HepG2 (cell line): ENCODE measurements around the gene KCNJ6. TPM values are rescaled to one million over a fixed set of nuclear protein-coding genes. Genes with fewer than 3 reads are reported as not detected.

ENCODE experiments used
- ATAC-seq: fragments of 200-7000 bp; cut with Tn5 transposase; 3 replicates; pipeline ENCODE4 v1.9.1; 2020; ENCODE audit warnings: mild to moderate bottlenecking, moderate library complexity
- BruUV-seq: library from RNA; stranded (reverse); fragments of 400-500 nt; replicated peaks from 2 replicates; lab custom pipeline; 2021; lab: Mats Ljungman, UMichigan
- CTCF ChIA-PET: fragments of 300-600 bp; formaldehyde crosslinking; extraction: SDS; loops from one replicate; lab custom pipeline; 2021; ENCODE audit warnings: low total read pairs, inconsistent platforms, low intra/inter-chr PET ratio; lab: Yijun Ruan, JAX
- POLR2A ChIA-PET: fragments of 350-600 bp; sonication (Branson Sonifier 250); formaldehyde crosslinking; loops from one replicate; lab custom pipeline; 2020; ENCODE audit warnings: antibody characterized with exemption, inconsistent platforms; lab: Yijun Ruan, JAX
- DNase-seq: peaks from one replicate; pipeline ENCODE4 v3.0.0-alpha.2; 2015; ENCODE audit warnings: low spot score
- FAIRE-seq: peaks from 3 replicates; lab custom pipeline; 2011; peaks lifted over from hg19 to GRCh38; lab: Jason Lieb, UNC
- H2AFZ ChIP-seq: one replicate; pipeline ENCODE4 v1.6.1; 2011; ENCODE audit warnings: low read length, inconsistent platforms
- H3K27ac ChIP-seq: fragments of 300-600 bp; 3 replicates; pipeline ENCODE4 v1.8.0; 2011; ENCODE audit warnings: mixed run types, mild to moderate bottlenecking, mixed read lengths, low read length, inconsistent platforms; ENCODE audit not compliant: insufficient read depth; ENCODE audit errors: extremely low read length
- H3K27me3 ChIP-seq, 2 experiments: fragments of 200-600 bp in 1 of 2; 2 replicates in 1 of 2; 3 replicates in 1 of 2; pipeline versions ENCODE4 v1.6.0 to v1.8.0; 2011; ENCODE audit warnings: low read length in 2 of 2, mild to moderate bottlenecking in 2 of 2, moderate library complexity in 2 of 2, inconsistent platforms in 1 of 2; ENCODE audit not compliant: insufficient read depth in 2 of 2, control insufficient read depth in 1 of 2
- H3K36me3 ChIP-seq, 2 experiments: fragments of 200-600 bp in 1 of 2; replicated peaks in 1 of 2; 2 replicates in 1 of 2; 3 replicates in 1 of 2; pipeline versions ENCODE4 v1.5.1 to v1.8.0; 2011; ENCODE audit warnings: low read length in 2 of 2, inconsistent platforms in 1 of 2; ENCODE audit not compliant: insufficient read depth in 2 of 2, control insufficient read depth in 1 of 2
- H3K4me1 ChIP-seq: 2 replicates; pipeline ENCODE4 v1.5.1; 2012; ENCODE audit warnings: low read length, inconsistent platforms; ENCODE audit not compliant: insufficient read depth
- H3K4me2 ChIP-seq: 2 replicates; pipeline ENCODE4 v1.6.0; 2011; ENCODE audit warnings: low read depth, low read length, inconsistent platforms
- H3K4me3 ChIP-seq, 3 experiments: fragments of 200-600 bp in 1 of 3; sonication (generic), shearing (Covaris generic) in 1 of 3; replicated peaks in 1 of 3; 2 replicates each; pipeline ENCODE4 v1.5.1; 2011 to 2016; ENCODE audit warnings: low read length in 3 of 3, inconsistent platforms in 2 of 3, low read depth in 2 of 3, mild to moderate bottlenecking in 2 of 3, control low read depth in 1 of 3, mixed read lengths in 1 of 3; ENCODE audit not compliant: insufficient read depth in 1 of 3
- H3K79me2 ChIP-seq: one replicate; pipeline ENCODE4 v1.6.1; 2011; ENCODE audit warnings: low read length, inconsistent platforms; ENCODE audit not compliant: insufficient read depth
- H3K9ac ChIP-seq: 2 replicates; pipeline ENCODE4 v1.6.0; 2011; ENCODE audit warnings: mild to moderate bottlenecking, low read depth, low read length, inconsistent platforms; ENCODE audit not compliant: insufficient read depth
- H3K9me3 ChIP-seq: 2 replicates; pipeline ENCODE4 v1.5.1; 2012; ENCODE audit warnings: mild to moderate bottlenecking, low read length
- H4K20me1 ChIP-seq: 2 replicates; pipeline ENCODE4 v1.6.0; 2011; ENCODE audit warnings: inconsistent platforms, mild to moderate bottlenecking, low read length, moderate library complexity; ENCODE audit not compliant: insufficient read depth
- NR2F1 ChIP-seq, 2 experiments: fragments of 450-650 bp in 1 of 2; formaldehyde crosslinking in 1 of 2; IDR thresholded peaks; 2 replicates each; pipeline versions ENCODE4 v1.5.0 to v1.6.1; 2016 to 2020; ENCODE audit warnings: mild to moderate bottlenecking in 1 of 2, missing compliant biosample characterization in 1 of 2, missing genetic modification reagents in 1 of 2, moderate library complexity in 1 of 2
- POGZ ChIP-seq: sonication (generic); formaldehyde crosslinking; IDR thresholded peaks from 2 replicates; pipeline ENCODE4 v1.4.0; 2020; ENCODE audit warnings: mild to moderate bottlenecking, missing genetic modification reagents
- REXO4 ChIP-seq: sonication (generic); formaldehyde crosslinking; IDR thresholded peaks from 2 replicates; pipeline ENCODE4 v1.8.0; 2022; ENCODE audit warnings: missing genetic modification reagents, mild to moderate bottlenecking, borderline replicate concordance
- TP53 ChIP-seq: sonication (generic); formaldehyde crosslinking; conservative IDR thresholded peaks from 2 replicates; pipeline ENCODE4 v1.4.0; 2020; ENCODE audit warnings: missing genetic modification reagents
- ZNF337 ChIP-seq: sonication (generic); formaldehyde crosslinking; IDR thresholded peaks from 2 replicates; pipeline ENCODE4 v1.5.1; 2020; ENCODE audit warnings: missing genetic modification reagents, low read depth, mild to moderate bottlenecking, borderline replicate concordance
- ZNF543 ChIP-seq: sonication (generic); formaldehyde crosslinking; IDR thresholded peaks from 2 replicates; pipeline ENCODE4 v1.4.0; 2020; ENCODE audit warnings: mild to moderate bottlenecking, missing genetic modification reagents
- ZSCAN21 ChIP-seq: sonication (generic); formaldehyde crosslinking; IDR thresholded peaks from 2 replicates; pipeline ENCODE4 v1.8.0; 2022; ENCODE audit warnings: mild to moderate bottlenecking, missing genetic modification reagents, moderate library complexity, borderline replicate concordance
- WGBS: methylation state at CpG from one replicate; pipeline ENCODE4 v1.1.6; 2017; ENCODE audit warnings: low lambda C conversion rate; 5-methylcytosine and 5-hydroxymethylcytosine counted together
- in situ Hi-C: cut with HindIII; loops from 2 replicates; pipeline ENCODE4 v1.10.0; 2017; ENCODE audit warnings: low pct_unique_long_range_greater_than_20kb; ENCODE audit not compliant: extremely low pct_ligation_motif_present
- intact Hi-C: fragments of 100-400 bp; cut with micrococcal nuclease; formaldehyde crosslinking; loops from one replicate; pipeline ENCODE4 v1.10.0; 2022; ENCODE audit not compliant: unreplicated experiment
- polyA plus RNA-seq, 8 experiments: library from polyadenylated mRNA; depleted of rRNA in 3 of 8; stranded (reverse) in 7 of 8; unstranded in 1 of 8; fragments of >200 nt; fragmentation: Illumina TruSeq in 4 of 8; extraction: Trizol in 4 of 8; gene quantifications; 2 replicates each; pipeline versions ENCODE4 v1.2.1 to v1.2.3, GENCODE V29; 2011 to 2016; ENCODE audit warnings: low read depth in 4 of 8, missing spikeins in 1 of 8, mixed read lengths in 1 of 8; ENCODE audit not compliant: insufficient read depth in 1 of 8
- total RNA-seq, 5 experiments: library from RNA; depleted of rRNA; stranded (reverse); fragments of >200 nt; fragmentation: Illumina TruSeq; extraction: Trizol; gene quantifications; 2 replicates each; pipeline ENCODE4 v1.2.3, GENCODE V29; 2016; ENCODE audit warnings: low read depth in 1 of 5
- TF ChIP-seq, protein P1 (sequence below): sonication (generic); formaldehyde crosslinking; IDR thresholded peaks from 2 replicates; pipeline ENCODE4 v1.8.0; 2022; ENCODE audit warnings: mild to moderate bottlenecking, missing genetic modification reagents; ENCODE audit not compliant: insufficient replicate concordance
- TF ChIP-seq, protein P2 (sequence below): sonication (generic); formaldehyde crosslinking; IDR thresholded peaks from 2 replicates; pipeline ENCODE4 v1.8.0; 2023; ENCODE audit warnings: mild to moderate bottlenecking, missing genetic modification reagents
- TF ChIP-seq, protein P3 (sequence below): sonication (generic); formaldehyde crosslinking; IDR thresholded peaks from 2 replicates; pipeline ENCODE4 v1.4.0; 2020; ENCODE audit warnings: mild to moderate bottlenecking, missing genetic modification reagents
- TF ChIP-seq, protein P4 (sequence below): IDR thresholded peaks from 2 replicates; pipeline ENCODE4 v1.4.0; 2020; ENCODE audit warnings: mild to moderate bottlenecking, missing genetic modification reagents
- TF ChIP-seq, protein P5 (sequence below): sonication (generic); formaldehyde crosslinking; IDR thresholded peaks from 2 replicates; pipeline ENCODE4 v1.4.0; 2020; ENCODE audit warnings: mild to moderate bottlenecking, low read depth, missing genetic modification reagents

KCNJ6 gene
- total and polyA plus RNA-seq, 2 of the 13 experiments (the other 11 are each of a cell fraction or from before 2014, with no cell fraction given): not detected

DNA sequence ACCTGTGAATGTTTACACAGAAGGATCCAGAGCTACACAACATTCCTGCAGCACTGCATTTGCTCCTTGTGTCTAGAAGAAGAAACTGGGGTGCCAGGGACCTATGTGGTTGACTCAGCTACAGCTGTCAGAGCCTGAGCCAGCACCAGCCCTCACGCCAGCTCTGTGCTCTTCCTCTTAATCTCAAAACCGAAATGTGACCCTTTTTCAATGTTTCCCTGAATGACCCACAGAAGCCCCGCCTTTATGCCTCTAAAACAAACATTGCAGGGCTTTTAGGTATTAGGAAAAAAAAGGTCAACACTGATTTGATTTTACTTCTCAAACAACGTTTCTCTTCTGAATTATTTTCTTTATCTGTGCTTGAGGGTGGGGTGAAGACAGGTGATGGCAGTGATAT is 289.2 kb downstream of the KCNJ6 start:
- CTCF ChIA-PET: no interaction called here
- H3K4me3 ChIP-seq: no peak overlapping the region
- ATAC-seq: no peak
- H3K9me3 ChIP-seq: no peaks in the 10 kb centered on the region
- no peaks in the 10 kb centered on the region for H4K20me1 ChIP-seq
- in situ Hi-C loops: no loop called here
- 11% methylated on average over 4 of the region's 4 CpGs for WGBS
- FAIRE-seq: no peak
- H3K9ac ChIP-seq: no peak overlapping the region
- no peaks in the 10 kb centered on the region for H3K36me3 ChIP-seq
- no TSS peak for BruUV-seq
- intact Hi-C loops: no loop called here
- no peak overlapping the region for H3K27ac ChIP-seq
- no peak for DNase-seq
- H2AFZ ChIP-seq: no peak overlapping the region
- no peaks in the 10 kb centered on the region for H3K4me1 ChIP-seq
- H3K27me3 ChIP-seq: peaks cover 0 to 11% of the 10 kb centered on the region in 2 experiments; a peak in 2 of 5 replicates
- H3K4me2 ChIP-seq: no peak overlapping the region
- H3K79me2 ChIP-seq: no peaks in the 10 kb centered on the region
- POLR2A ChIA-PET: no interaction called here
- TF ChIP-seq, protein P1, sequence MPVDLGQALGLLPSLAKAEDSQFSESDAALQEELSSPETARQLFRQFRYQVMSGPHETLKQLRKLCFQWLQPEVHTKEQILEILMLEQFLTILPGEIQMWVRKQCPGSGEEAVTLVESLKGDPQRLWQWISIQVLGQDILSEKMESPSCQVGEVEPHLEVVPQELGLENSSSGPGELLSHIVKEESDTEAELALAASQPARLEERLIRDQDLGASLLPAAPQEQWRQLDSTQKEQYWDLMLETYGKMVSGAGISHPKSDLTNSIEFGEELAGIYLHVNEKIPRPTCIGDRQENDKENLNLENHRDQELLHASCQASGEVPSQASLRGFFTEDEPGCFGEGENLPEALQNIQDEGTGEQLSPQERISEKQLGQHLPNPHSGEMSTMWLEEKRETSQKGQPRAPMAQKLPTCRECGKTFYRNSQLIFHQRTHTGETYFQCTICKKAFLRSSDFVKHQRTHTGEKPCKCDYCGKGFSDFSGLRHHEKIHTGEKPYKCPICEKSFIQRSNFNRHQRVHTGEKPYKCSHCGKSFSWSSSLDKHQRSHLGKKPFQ: no peak
- TF ChIP-seq NR2F1 (CRISPR knock-in tag; IDR thresholded peaks at IDR 0.05): no peak
- TF ChIP-seq, protein P2, sequence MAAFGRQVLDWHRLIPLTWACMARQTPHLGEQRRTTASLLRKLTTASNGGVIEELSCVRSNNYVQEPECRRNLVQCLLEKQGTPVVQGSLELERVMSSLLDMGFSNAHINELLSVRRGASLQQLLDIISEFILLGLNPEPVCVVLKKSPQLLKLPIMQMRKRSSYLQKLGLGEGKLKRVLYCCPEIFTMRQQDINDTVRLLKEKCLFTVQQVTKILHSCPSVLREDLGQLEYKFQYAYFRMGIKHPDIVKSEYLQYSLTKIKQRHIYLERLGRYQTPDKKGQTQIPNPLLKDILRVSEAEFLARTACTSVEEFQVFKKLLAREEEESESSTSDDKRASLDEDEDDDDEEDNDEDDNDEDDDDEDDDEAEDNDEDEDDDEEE (CRISPR knock-in tag): no peak
- TF ChIP-seq, protein P3, sequence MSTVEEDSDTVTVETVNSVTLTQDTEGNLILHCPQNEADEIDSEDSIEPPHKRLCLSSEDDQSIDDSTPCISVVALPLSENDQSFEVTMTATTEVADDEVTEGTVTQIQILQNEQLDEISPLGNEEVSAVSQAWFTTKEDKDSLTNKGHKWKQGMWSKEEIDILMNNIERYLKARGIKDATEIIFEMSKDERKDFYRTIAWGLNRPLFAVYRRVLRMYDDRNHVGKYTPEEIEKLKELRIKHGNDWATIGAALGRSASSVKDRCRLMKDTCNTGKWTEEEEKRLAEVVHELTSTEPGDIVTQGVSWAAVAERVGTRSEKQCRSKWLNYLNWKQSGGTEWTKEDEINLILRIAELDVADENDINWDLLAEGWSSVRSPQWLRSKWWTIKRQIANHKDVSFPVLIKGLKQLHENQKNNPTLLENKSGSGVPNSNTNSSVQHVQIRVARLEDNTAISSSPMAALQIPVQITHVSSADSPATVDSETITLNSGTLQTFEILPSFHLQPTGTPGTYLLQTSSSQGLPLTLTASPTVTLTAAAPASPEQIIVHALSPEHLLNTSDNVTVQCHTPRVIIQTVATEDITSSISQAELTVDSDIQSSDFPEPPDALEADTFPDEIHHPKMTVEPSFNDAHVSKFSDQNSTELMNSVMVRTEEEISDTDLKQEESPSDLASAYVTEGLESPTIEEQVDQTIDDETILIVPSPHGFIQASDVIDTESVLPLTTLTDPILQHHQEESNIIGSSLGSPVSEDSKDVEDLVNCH (CRISPR knock-in tag): no peak
- TF ChIP-seq, protein P4, sequence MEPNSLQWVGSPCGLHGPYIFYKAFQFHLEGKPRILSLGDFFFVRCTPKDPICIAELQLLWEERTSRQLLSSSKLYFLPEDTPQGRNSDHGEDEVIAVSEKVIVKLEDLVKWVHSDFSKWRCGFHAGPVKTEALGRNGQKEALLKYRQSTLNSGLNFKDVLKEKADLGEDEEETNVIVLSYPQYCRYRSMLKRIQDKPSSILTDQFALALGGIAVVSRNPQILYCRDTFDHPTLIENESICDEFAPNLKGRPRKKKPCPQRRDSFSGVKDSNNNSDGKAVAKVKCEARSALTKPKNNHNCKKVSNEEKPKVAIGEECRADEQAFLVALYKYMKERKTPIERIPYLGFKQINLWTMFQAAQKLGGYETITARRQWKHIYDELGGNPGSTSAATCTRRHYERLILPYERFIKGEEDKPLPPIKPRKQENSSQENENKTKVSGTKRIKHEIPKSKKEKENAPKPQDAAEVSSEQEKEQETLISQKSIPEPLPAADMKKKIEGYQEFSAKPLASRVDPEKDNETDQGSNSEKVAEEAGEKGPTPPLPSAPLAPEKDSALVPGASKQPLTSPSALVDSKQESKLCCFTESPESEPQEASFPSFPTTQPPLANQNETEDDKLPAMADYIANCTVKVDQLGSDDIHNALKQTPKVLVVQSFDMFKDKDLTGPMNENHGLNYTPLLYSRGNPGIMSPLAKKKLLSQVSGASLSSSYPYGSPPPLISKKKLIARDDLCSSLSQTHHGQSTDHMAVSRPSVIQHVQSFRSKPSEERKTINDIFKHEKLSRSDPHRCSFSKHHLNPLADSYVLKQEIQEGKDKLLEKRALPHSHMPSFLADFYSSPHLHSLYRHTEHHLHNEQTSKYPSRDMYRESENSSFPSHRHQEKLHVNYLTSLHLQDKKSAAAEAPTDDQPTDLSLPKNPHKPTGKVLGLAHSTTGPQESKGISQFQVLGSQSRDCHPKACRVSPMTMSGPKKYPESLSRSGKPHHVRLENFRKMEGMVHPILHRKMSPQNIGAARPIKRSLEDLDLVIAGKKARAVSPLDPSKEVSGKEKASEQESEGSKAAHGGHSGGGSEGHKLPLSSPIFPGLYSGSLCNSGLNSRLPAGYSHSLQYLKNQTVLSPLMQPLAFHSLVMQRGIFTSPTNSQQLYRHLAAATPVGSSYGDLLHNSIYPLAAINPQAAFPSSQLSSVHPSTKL: no peak
- no peak for TF ChIP-seq TP53 (CRISPR knock-in tag)
- TF ChIP-seq, protein P5, sequence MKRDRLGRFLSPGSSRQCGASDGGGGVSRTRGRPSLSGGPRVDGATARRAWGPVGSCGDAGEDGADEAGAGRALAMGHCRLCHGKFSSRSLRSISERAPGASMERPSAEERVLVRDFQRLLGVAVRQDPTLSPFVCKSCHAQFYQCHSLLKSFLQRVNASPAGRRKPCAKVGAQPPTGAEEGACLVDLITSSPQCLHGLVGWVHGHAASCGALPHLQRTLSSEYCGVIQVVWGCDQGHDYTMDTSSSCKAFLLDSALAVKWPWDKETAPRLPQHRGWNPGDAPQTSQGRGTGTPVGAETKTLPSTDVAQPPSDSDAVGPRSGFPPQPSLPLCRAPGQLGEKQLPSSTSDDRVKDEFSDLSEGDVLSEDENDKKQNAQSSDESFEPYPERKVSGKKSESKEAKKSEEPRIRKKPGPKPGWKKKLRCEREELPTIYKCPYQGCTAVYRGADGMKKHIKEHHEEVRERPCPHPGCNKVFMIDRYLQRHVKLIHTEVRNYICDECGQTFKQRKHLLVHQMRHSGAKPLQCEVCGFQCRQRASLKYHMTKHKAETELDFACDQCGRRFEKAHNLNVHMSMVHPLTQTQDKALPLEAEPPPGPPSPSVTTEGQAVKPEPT: no peak
- no peak for TF ChIP-seq ZNF337
- no peak for TF ChIP-seq ZSCAN21 (CRISPR knock-in tag)
- no peak for TF ChIP-seq POGZ
- no peak for TF ChIP-seq REXO4 (CRISPR knock-in tag)
- no peak for TF ChIP-seq ZNF543 (CRISPR knock-in tag)
